ENCODE results near the gene KIAA0930.

KIAA0930 gene

GRCh38 chr22:45263463-45264269, 23.0 kb upstream of the KIAA0930 start:
- H3K4me3 ChIP-seq (ENCODE audit: low read depth in 1 of 2, low read length in 2 of 2): no peak overlapping the region
- no peak for TF ChIP-seq EZH2 (IDR thresholded peaks at IDR 0.05; ENCODE audit: borderline replicate concordance, low read depth, low read length, severe bottlenecking)
- TF ChIP-seq CTCF (IDR thresholded peaks at IDR 0.05; ENCODE audit: borderline replicate concordance, extremely low read depth, low read length, poor library complexity, severe bottlenecking): no peak
- H3K27me3 ChIP-seq (ENCODE audit: insufficient read depth, low read length, poor library complexity): peaks cover 33% of the 10 kb centered on the region
- H3K4me1 ChIP-seq (ENCODE audit: insufficient read depth, low read length): peaks cover 2% of the 10 kb centered on the region; the same call in 1 of the 2 replicates
- H3K36me3 ChIP-seq (ENCODE audit: insufficient read depth, low read length): no peaks in the 10 kb centered on the region
- no peak overlapping the region for H3K9ac ChIP-seq (ENCODE audit: low read depth, low read length)
- no peaks in the 10 kb centered on the region for H3K79me2 ChIP-seq (ENCODE audit: insufficient read depth, low read length)
- no peak overlapping the region for H2AFZ ChIP-seq (ENCODE audit: low read depth, low read length)
- H3K27ac ChIP-seq (ENCODE audit: low read length): no peak overlapping the region
- peak; percentile 40 for DNase-seq
- peaks cover 8% of the 10 kb centered on the region; the same call in 1 of the 2 replicates for H4K20me1 ChIP-seq (ENCODE audit: insufficient read depth, low read length)
- ATAC-seq (ENCODE audit: insufficient read depth, low read depth): peak; percentile 65
- H3K4me2 ChIP-seq (ENCODE audit: insufficient read depth, low read length): no peak overlapping the region
- H3K9me3 ChIP-seq (ENCODE audit: insufficient read depth, low read length, severe bottlenecking): no peaks in the 10 kb centered on the region

GRCh38 chr22:45262931-45263462, 22.3 kb upstream of the KIAA0930 start:
- peak; percentile 45; the same call in 2 of the 3 replicates for ATAC-seq (ENCODE audit: insufficient read depth, low read depth)
- Histone ChIP-seq H3K79me2 (ENCODE audit: insufficient read depth, low read length) (no peaks in the 10 kb centered on the region), H2AFZ (ENCODE audit: low read depth, low read length) (no peak overlapping the region), H3K27me3 (ENCODE audit: insufficient read depth, low read length, poor library complexity) (peaks cover 33% of the 10 kb centered on the region), H3K4me1 (ENCODE audit: insufficient read depth, low read length) (no peaks in the 10 kb centered on the region), H3K27ac (ENCODE audit: low read length) (no peak overlapping the region), H3K9me3 (ENCODE audit: insufficient read depth, low read length, severe bottlenecking) (no peaks in the 10 kb centered on the region), H4K20me1 (ENCODE audit: insufficient read depth, low read length) (peaks cover 8% of the 10 kb centered on the region; the same call in 1 of the 2 replicates), H3K9ac (ENCODE audit: low read depth, low read length) (no peak overlapping the region), H3K4me2 (ENCODE audit: insufficient read depth, low read length) (no peak overlapping the region), H3K36me3 (ENCODE audit: insufficient read depth, low read length) (no peaks in the 10 kb centered on the region), H3K4me3 (ENCODE audit: low read depth in 1 of 2, low read length in 2 of 2) (no peak overlapping the region)
- TF ChIP-seq EZH2 (IDR thresholded peaks at IDR 0.05; ENCODE audit: borderline replicate concordance, low read depth, low read length, severe bottlenecking): no peak
- no peak for DNase-seq

GRCh38 chr22:45262195-45262930, 21.7 kb upstream of the KIAA0930 start:
- H2AFZ ChIP-seq (ENCODE audit: low read depth, low read length): no peak overlapping the region
- no peaks in the 10 kb centered on the region for H3K9me3 ChIP-seq (ENCODE audit: insufficient read depth, low read length, severe bottlenecking)
- no peak for ATAC-seq (ENCODE audit: insufficient read depth, low read depth)
- no peak overlapping the region for H3K4me2 ChIP-seq (ENCODE audit: insufficient read depth, low read length)
- no peaks in the 10 kb centered on the region for H3K36me3 ChIP-seq (ENCODE audit: insufficient read depth, low read length)
- H3K27ac ChIP-seq (ENCODE audit: low read length): no peak overlapping the region
- no peaks in the 10 kb centered on the region for H3K79me2 ChIP-seq (ENCODE audit: insufficient read depth, low read length)
- H3K4me1 ChIP-seq (ENCODE audit: insufficient read depth, low read length): no peaks in the 10 kb centered on the region
- no peak for TF ChIP-seq CTCF (IDR thresholded peaks at IDR 0.05; ENCODE audit: borderline replicate concordance, extremely low read depth, low read length, poor library complexity, severe bottlenecking)
- no peak for TF ChIP-seq EZH2 (IDR thresholded peaks at IDR 0.05; ENCODE audit: borderline replicate concordance, low read depth, low read length, severe bottlenecking)
- H3K9ac ChIP-seq (ENCODE audit: low read depth, low read length): no peak overlapping the region
- H4K20me1 ChIP-seq (ENCODE audit: insufficient read depth, low read length): peaks cover 8% of the 10 kb centered on the region; the same call in 1 of the 2 replicates
- no peak for DNase-seq
- peaks cover 33% of the 10 kb centered on the region for H3K27me3 ChIP-seq (ENCODE audit: insufficient read depth, low read length, poor library complexity)
- no peak overlapping the region for H3K4me3 ChIP-seq (ENCODE audit: low read depth in 1 of 2, low read length in 2 of 2)

Measured in DND-41 (cell line).